C4-2B (cell line): ENCODE data around the gene C1QL2.

Experiments used
- ZFX ChIP-seq: fragments of 450-650 bp; IDR thresholded peaks from 2 replicates; pipeline ENCODE4 v1.6.1; 2017
- TF ChIP-seq, protein P1 (sequence below): fragments of 450-650 bp; conservative IDR thresholded peaks from 2 replicates; pipeline ENCODE4 v1.5.1; 2017; ENCODE audit warnings: mild to moderate bottlenecking

DNA sequence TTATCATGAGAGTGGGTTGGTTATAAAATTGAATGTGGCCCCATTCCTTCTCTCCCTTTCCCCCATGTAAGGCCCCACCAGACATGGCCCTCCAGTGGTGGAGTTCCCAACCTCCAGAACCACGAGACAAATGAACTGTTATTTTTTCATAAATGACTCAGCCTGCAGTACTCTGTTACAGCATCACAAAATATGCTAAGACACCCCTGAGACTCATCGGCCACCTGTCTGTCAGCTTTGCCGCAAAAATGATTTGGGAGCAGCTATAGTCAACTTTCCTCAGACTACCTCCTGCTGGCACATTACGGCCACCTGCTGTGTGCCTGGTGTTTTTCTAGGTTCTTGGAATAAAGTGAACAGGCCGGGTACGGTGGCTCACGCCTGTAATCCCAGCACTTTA lies 21.4 kb upstream of the C1QL2 start:
- TF ChIP-seq, protein P1, sequence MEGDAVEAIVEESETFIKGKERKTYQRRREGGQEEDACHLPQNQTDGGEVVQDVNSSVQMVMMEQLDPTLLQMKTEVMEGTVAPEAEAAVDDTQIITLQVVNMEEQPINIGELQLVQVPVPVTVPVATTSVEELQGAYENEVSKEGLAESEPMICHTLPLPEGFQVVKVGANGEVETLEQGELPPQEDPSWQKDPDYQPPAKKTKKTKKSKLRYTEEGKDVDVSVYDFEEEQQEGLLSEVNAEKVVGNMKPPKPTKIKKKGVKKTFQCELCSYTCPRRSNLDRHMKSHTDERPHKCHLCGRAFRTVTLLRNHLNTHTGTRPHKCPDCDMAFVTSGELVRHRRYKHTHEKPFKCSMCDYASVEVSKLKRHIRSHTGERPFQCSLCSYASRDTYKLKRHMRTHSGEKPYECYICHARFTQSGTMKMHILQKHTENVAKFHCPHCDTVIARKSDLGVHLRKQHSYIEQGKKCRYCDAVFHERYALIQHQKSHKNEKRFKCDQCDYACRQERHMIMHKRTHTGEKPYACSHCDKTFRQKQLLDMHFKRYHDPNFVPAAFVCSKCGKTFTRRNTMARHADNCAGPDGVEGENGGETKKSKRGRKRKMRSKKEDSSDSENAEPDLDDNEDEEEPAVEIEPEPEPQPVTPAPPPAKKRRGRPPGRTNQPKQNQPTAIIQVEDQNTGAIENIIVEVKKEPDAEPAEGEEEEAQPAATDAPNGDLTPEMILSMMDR, result no peak
- TF ChIP-seq ZFX, result no peak
